GM18867 (cell line): ENCODE data around the gene OGDH.

ENCODE experiments used
- ATAC-seq: cut with Tn5 transposase; IDR thresholded peaks from one replicate; pipeline ENCODE4 v1.9.1; 2021; ENCODE audit warnings: mild to moderate bottlenecking, moderate library complexity; ENCODE audit not compliant: unreplicated experiment

OGDH gene

GRCh38 chr7:44617225-44617890 is 10.9 kb downstream of the OGDH start:
- no peak for ATAC-seq

DNA sequence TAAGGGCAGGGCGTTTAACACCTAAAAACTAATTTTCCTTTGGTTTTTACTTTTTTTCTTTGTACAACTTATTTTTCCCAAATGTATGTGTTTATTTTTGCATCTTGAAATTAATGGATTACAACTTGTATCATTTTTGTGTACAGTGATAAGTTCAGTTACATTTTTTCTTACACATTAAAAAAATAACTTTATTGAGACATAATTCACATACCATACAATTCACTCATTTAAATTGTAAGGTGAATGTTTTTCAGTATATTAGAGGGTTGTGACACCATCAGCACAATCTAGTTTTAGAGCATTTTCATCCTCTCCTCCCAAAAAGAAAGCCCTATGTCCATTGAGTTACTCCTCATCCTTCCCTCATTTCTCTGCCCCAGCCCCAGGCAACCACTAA is 11.6 kb downstream of the OGDH start:
- no peak for ATAC-seq

GRCh38 chr7:44618753-44619152 is 12.3 kb downstream of the OGDH start:
- no peak for ATAC-seq

- ATAC-seq: no peak
These were observed 14.8 kb downstream of the OGDH start for GRCh38 chr7:44621034-44621749.

DNA sequence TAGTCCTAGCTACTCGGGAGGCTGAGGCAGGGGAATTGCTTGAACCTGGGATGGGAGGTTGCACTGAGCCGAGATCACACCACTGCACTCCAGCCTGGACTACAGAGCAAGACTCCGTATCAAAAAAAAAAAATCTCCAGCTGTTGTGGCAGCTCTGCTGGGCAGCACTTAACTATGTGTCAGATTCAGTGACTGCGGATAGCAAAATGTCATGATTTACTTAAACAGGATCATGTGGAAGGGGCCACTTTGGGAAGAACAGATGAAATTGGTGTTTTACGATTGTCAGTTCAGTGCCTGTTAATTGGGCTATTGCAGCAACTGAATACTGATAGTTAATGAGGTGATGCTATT is 15.3 kb downstream of the OGDH start:
- ATAC-seq: no peak

GRCh38 chr7:44622342-44623151 is 16.1 kb downstream of the OGDH start:
- ATAC-seq: peak; percentile 63

- ATAC-seq: no peak
These were observed 17.9 kb downstream of the OGDH start for GRCh38 chr7:44624318-44624717.

- no peak for ATAC-seq
These were observed 19.4 kb downstream of the OGDH start for GRCh38 chr7:44625526-44626471.

DNA sequence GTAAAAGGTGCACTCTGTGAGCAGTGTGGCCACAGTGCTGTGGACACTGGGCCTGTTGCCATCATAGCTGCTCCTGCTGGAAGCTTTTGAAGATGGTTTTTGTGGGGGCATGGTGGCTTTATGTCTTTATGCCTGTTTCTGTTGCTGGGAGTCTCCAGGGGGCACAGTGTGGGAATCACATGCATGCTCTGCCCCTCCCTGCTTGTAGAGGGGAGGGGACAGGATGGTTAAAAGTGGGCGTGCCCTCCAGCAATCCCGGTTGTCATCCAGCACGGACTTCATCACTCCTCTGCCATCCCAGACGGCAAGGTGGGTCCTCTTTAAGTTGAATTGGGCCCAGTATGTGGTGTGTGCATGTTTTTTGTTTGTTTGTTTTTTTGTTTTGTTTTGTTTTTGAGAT is 20.2 kb downstream of the OGDH start:
- no peak for ATAC-seq

DNA sequence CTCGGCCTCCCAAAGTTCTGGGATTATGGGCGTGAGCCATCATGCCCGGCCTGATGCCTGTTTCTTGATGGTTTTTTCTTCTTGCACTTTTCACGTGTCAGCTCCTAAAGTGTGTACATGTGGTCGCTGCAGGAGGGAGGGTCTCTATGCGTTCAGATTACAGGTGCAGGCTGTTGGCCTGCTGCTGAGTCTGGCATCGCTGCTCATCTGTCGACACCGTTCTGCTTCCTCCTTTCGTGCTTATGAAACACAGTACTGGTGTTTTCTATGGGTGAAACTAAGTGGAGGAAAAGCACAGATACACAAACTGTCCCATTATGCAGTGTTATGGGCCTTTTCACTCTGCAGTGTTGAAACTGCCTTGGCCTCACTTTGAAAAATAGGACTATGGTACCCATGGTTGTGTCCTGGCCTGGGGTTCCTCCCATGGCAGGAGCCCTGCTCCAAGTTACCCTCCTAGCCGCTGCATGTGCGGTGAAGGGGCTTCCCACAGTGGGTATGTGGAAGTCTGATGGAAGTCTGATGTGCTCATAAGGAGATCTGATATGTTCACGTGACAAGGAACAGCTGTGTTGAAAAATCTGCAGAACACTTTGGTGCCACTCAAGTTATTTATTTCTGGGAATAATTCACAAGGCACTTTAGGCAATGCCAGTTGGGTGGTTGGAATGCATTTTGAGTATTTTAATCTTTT is 23.5 kb downstream of the OGDH start:
- ATAC-seq: peak; percentile 57

DNA sequence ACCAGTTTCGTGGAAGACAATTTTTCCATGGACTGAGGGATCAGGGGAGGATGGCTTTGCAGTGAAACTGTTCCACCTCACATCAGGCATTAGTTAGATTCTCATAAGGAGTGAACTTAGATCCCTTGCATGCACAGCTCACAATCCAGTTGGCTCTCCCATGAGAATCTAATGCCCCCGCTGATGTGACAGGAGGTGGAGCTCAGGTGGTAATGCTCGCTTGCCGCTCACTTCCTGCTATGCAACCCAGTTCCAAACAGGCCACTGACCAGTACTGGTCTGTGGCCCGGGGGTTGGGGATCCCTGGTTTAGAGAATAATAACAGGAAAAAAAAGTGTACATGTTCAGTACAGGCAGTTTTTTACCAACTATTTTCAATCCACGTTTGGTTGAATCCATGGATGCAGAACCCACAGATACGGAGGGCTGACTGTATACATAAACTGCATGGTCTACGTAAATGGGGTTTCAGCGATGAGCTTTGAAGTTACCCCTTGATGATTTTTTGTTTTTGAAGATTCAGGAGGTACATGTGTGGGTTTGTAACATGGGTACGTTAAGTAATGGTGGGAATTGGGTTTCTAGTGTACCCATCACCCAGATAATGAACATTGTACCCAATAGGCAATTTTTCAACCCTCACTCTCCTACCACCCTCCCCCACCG is 24.5 kb downstream of the OGDH start:
- no peak for ATAC-seq

GRCh38 chr7:44631458-44632115 is 25.2 kb downstream of the OGDH start:
- ATAC-seq: no peak

- ATAC-seq: no peak
These were observed 25.8 kb downstream of the OGDH start for GRCh38 chr7:44632196-44632595.

GRCh38 chr7:44633254-44634186 is 27.1 kb downstream of the OGDH start:
- ATAC-seq: peak; percentile 61

GRCh38 chr7:44634187-44634838 is 27.9 kb downstream of the OGDH start:
- ATAC-seq: no peak

- no peak for ATAC-seq
These were observed 28.6 kb downstream of the OGDH start for GRCh38 chr7:44634839-44635591.

DNA sequence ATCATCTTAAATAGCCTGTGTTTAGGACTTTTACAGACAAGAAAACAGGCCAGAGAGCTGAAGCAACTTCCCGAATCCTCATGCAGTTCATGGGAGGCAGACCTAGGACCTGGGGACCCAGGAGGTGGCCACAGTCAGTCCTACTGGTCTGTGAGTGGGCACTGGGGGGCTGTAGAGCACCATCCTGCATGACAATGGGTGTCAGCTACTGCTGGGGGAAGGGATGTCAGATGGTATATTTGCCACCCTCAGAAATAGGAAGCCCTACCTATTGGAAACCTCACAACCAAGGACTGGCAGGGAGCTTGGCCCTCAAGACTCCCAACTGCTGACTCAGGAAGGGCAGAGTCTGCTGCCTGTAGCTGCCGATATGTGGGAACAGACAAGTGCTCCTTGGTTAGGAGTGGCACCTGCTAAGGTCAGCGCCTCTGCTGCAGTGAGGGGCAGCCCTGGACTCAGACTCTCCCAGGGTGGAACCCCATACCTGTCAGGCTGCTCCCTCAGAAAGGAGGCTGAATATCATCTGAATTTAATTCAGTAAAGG is 29.7 kb downstream of the OGDH start:
- no peak for ATAC-seq
